Body of pancreas (tissue), 4 donors: ENCODE results near the gene RALA.

Source experiments
- CTCF ChIP-seq, 7 experiments: fragments of 450-650 bp in 4 of 7; fragments of 200-600 bp in 3 of 7; sonication (generic) in 3 of 7; IDR thresholded peaks; one replicate each; pipeline ENCODE4 v1.5.1; 2016 to 2019; ENCODE audit warnings: antibody characterized with exemption in 7 of 7
- POLR2A ChIP-seq, 3 donors: fragments of 450-650 bp; IDR thresholded peaks; one replicate each; pipeline ENCODE4 v1.6.1; 2016; ENCODE audit warnings: antibody characterized with exemption in 3 of 3, mild to moderate bottlenecking in 2 of 3

- peak in 2 of 3 donors; percentile 60 to 69 for TF ChIP-seq POLR2A (IDR thresholded peaks at IDR 0.05)
- TF ChIP-seq CTCF (IDR thresholded peaks at IDR 0.05): no peak
Observed at GRCh38 chr7:39732837-39733804, 109.7 kb downstream of the RALA start.
